HG02798 (cell line): ENCODE results near the gene PTHLH.
A peak's percentile ranks its signal among the peaks of the same experiment; 100 is the strongest.

Source experiments
- ATAC-seq: cut with Tn5 transposase; IDR thresholded peaks from one replicate; pipeline ENCODE4 v1.9.1; 2021; ENCODE audit warnings: mild to moderate bottlenecking; ENCODE audit not compliant: unreplicated experiment, poor library complexity

The PTHLH gene

DNA sequence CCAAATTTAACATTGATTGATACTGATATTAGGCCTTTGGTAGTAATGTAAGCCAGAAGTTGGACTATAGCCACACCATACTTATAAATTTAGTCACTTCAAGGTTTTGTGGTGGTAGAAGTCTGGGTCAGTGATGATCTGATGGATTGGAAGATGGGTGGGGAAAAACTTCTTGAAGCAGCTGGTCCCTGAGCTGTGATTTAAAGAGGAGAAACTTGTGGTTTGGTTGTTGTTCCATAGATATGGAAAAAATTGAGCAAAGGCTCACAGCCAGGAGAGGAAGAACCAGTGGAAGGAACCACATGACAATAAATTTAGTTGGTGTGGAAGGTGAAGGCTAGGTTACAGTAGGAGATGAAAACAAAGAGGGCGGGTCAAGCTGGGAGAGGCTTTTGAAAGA lies 26.1 kb downstream of the PTHLH start:
- ATAC-seq: no peak

DNA sequence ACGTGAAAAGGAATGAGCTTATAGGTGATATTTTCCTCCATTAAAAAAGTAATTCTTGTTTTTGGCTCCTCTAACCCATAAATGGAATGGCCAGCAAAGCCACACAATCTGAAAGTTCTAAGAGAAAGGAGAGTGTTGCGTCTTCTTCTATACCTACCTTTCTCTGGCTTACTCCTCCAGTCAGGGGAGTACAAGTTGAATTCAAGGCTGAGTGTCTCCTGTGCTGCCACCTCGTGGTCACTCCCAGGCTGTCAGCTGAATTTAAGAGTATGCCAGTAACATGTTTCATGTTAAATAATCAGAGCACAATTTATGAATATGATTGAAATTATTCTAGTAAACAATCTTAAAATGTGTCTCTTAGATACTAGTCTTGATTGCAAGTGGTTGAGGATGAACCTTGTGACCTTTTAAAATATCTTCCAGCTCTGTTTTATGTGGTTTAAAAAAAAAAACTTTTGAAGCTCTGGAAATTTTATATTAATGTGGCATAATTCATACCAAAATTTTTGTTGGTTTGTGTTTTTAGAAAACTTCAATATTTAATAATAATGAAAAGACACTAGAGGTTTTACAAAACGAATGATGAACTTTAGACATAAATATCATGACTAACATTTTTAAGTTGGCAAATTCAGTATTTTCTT lies 31.7 kb downstream of the PTHLH start:
- peak; percentile 96 for ATAC-seq

DNA sequence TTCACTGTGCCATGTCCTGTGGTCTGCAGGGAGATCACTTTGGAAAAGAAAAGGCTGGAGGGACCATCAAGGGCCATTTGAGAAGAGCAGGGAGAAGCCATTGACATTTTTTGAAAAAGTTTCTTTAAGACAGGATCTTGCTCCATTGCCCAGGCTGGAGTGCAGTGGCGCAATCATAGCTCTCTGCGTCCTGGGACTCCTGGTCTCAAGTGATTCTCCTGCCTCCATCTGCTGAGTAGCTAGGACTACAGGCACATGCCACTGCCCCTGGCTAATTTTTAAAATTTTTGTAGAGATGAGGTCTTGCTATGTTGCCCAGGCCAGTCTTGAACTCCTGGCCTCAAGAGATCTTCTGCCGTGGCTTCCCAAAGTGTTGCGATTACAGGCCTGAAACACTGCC lies 32.3 kb downstream of the PTHLH start:
- ATAC-seq: no peak

DNA sequence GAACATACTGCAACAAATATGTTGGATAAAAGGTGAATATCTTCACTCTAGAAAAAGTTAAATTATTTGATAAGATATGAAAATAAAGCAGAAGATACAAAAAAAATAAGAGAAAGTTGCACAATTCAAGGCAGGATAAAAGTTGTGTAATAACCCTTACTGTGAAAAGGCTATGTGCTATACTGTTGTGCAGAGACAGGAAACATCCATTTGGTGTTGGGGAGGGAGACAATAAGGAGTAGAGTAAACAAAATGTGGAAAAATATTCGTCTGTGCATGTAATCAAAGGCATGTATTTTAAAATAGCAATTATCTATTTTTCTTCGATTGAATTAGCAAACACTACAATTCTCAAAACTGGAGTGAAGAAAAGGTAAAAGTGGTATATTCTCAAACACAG lies 34.8 kb downstream of the PTHLH start:
- no peak for ATAC-seq

DNA sequence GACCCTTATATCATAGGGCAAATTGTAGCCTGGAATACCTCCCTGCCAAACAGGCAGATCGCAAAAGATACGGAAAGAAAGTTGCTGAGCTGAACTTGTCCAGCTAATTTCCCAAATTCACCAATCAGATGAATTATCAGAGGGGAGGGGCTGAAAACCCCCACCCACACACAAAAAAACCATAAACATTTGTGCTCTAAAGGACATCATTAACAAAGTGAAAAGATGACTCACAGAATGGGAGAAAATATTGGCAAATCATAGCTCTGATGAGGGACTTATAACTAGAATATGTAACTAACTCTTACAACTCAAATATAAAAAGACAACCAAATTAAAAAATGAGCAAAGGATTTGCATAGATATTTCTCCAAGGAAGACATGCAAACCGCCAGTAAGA lies 36.3 kb downstream of the PTHLH start:
- no peak for ATAC-seq

DNA sequence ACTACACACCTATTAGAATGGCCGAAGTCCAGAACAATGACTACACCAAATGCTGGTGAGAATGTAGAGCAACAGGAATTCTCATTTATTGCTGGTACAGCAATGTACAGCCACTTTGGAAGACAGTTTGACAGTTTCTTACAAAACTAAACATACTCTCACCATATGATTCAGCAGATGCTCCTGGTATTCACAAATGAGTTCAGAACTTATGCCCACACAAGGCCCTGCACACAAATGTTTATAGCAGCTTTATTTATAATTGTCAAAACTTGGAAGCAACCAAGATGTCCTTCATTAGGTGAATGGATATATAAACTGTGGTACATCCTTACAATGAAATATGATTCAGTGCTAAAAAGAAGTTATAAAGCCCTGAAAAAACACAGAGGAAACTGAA lies 38.3 kb downstream of the PTHLH start:
- no peak for ATAC-seq

DNA sequence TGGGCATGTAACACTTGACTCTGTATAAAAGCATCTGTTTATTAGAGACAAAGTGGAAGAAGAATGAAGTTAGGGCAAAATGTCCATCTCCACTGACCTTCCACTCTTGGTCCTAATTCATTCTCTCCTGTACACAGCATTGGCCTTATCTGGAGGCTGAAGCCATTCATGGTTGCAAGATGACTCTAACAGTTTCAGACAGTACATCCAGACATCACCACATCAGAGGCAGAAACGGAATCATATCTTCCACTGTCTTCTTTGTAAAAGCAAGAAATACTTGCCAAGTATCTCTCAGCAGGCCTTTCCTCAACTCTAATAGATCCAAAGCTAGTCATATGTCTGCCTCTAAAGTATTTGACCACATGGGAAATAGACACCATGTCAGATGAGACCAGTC lies 41.1 kb downstream of the PTHLH start:
- no peak for ATAC-seq

DNA sequence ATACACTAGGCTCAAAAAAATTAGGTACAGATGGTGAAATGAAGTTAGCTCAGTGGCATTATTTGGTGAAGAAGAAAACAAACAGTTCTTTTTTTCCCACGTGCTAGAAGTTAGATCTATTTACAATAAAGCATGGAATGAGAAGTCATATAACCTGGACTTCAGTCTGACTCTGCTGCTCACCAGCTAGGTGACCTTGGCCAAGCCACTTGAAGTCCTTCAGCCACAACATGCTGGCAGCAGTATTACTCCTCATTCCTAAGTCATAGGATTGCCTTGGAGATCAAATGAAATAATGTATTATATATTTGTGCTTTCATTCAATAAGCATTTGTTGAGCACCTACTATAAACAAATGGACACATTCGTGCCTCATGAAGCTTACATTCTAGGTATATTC lies 45.2 kb downstream of the PTHLH start:
- no peak for ATAC-seq

DNA sequence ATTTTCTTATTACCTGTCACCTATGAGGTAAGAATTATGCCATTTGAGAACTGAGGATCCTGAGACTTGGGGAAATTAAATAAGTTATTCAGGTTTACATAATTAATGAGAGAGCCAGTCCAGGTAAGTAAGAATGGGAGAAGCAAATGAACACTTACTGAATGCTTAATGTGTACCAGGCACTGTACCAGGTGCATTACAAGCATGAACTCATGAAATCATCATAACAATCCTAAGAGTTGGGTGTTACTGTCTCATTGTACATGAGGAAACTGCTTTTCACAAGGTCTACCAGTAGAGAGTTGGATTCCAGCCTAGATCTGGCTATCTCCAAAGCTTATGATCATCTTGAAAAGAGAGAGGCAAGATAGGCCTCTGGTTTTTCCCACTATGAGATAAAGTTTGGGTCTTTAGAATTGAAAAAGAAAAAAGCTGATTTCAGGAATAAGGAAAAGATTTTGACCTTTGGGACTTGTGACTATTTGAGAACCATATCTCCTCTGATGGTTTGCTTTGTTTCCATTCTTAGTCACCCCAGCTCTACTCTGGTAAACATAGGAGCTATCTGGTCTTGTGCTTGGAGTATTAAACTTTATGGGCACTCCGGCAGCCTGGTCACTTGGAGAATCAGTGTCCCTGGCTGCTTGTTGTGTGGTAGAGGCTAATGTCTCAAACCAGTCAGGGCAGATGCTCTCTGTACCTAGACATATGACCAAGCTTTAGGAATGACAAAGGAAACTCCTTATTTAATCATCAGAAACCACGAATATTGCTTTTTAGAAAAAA lies 48.0 kb downstream of the PTHLH start:
- no peak for ATAC-seq

DNA sequence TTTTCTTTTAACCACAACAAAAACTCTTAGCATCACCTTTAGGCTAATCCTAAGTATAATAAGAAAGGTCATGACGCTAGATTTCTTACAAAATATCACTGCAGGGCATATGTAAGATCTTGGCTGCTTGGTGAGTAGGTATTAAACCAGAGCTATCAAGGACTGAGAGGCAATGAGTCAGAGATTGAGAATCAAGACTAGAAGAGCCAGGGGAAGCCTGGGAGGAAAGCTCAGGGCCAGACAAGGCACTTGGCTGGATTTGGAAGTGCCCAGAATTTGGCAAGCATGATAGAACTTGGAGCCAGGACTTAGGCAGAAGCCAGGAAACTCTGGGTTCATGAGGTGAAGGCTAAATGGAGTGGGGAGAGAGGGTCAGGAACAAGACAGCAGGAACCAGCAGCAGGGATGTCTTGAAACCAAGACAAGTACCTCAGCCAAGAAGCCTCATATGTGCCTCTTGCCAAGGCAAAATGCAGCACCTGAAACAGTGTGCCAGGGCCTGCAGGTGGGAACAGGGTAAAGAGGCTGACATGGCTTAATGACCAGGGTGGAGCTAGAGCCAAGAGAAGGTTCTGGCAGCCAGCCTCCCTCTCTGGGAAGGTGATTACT lies 49.9 kb downstream of the PTHLH start:
- no peak for ATAC-seq

DNA sequence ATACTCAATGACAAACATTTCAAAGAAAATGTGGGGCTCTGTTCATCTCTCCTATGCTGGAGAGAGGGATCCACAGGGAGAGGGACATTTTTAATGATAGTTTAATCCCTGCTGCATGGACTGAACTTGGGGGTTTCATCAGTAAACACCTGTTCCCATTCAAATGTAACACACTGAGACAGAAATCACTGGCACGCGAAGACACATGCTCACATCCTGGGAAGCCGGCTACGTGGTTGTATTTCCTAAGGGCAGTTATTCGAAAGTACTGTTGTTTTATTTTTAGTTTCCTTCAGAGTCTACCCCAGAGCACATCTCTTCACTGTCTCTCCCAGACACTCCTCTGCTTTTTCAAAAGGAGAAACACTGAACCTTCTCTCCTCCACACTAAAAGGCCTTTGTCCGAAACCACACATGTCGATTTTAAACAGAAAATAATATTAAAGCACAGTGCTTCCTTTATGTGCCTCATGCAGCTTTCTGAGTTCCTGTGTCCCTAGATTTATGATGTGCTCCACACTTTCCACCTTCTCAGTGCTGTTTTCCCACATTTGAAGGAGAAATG lies 52.8 kb downstream of the PTHLH start:
- ATAC-seq: no peak

DNA sequence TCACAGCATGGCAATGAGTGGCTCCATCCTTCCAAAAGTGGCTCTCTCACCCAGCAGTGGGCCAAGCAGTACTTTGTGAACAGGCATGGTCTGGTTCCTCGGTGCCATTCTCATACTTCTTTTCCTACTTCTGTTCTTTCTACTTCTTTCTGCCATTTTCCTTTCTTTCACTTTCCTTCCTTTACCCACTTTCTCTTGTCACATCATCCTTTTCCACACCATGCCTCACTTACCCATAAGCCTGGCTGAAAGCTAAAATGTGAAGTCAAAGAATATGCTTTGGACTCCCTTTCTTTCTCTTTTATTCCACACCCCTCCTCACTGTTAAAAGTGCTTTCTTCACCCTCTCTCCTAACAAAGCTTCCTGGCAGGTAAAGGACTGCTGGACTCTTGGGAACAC lies 57.0 kb downstream of the PTHLH start:
- no peak for ATAC-seq

DNA sequence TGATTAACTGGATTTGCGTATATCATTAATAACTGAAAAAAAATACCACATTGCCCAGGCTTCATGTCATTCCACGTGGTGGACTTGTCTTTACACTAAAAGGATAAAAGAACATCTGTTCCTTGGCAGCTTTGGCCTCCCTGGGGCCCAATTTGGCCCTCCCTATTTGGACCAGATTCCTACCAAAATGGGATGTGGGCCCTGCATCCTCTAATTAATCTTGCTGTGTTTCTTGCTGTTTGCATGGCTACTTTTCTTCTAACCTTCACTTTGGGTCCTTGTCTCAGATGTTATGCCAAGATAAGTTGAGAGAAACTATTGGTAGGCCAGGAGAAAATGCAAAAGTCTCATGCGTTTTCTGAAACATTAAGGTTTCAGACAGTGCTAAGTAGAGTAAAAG lies 57.5 kb downstream of the PTHLH start:
- ATAC-seq: no peak

DNA sequence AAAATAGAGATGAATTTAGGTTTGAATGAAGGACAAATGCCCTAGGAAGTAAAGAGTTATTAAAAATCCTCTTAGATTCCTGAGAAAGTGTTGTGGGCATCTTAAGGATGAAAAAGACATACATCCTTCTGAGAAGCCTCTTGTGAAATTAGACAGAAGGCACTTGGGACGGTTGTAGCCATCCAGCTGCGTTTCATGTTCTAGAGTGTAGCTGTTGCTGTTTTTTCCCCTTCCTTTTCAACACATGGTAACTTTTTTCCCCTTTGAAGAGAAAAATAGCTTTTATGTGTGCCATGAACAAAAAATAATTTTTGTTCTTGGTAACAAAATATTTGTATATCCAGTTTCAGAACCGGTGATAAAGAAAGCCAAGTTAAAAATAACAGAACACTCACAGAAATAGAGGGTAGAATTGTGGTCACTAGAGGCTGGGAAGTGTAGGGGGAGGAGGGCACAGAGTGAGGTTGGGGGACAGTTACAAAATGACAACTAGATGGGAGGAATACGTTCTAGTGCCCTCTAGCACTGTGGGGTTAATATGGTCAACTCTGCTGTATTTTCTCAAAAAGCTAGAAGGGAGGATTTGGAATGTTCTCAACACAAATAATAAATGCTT lies 58.4 kb downstream of the PTHLH start:
- ATAC-seq: peak; percentile 63

DNA sequence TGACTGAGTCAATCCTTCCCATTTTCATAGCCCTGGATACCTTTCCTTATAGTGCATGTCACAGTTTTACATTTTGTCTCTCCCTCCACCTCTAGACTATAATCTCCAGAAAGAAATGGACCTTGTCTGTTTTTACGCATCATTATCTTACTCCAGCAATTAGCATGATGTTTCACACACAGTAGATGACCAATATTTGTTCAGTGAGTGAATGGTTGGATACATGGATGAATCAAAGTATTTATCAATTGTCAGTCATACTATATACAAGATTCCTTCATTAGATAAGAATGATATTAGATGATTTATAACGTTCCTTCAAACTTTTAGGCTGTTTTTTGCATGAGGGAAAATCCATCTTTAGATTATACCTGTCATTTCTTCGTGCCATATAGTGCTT lies 61.1 kb downstream of the PTHLH start:
- ATAC-seq: no peak
